Motor neuron (in vitro differentiated cells): ENCODE measurements around the gene HS1BP3. TPM values are rescaled to one million over a fixed set of nuclear protein-coding genes. Genes with fewer than 3 reads are reported as not detected.

Source experiments
- ATAC-seq, 8 experiments: fragments of 200-7000 bp; cut with Tn5 transposase; replicated peaks in 6 of 8; 2 replicates each; pipeline ENCODE4 v1.8.0; 2021; ENCODE audit warnings: mild to moderate bottlenecking in 8 of 8, moderate library complexity in 8 of 8
- H3K27ac ChIP-seq, 2 donors: fragments of 250-450 bp; sonication (Bioruptor Pico); 2 replicates each; pipeline ENCODE4 v1.9.0; 2021; ENCODE audit warnings: antibody characterized with exemption in 2 of 2, mild to moderate bottlenecking in 2 of 2, moderate library complexity in 1 of 2
- H3K4me1 ChIP-seq, 2 donors: fragments of 250-450 bp; sonication (Bioruptor Pico); replicated peaks in 1 of 2; 2 replicates each; pipeline ENCODE4 v1.6.1; 2021; ENCODE audit warnings: antibody characterized with exemption in 2 of 2, mild to moderate bottlenecking in 2 of 2, moderate library complexity in 1 of 2
- H3K4me3 ChIP-seq, 5 donors: fragments of 250-450 bp; sonication (Bioruptor Pico); 2 replicates each; pipeline ENCODE4 v1.9.0; 2021; ENCODE audit warnings: antibody characterized with exemption in 5 of 5, mild to moderate bottlenecking in 5 of 5, moderate library complexity in 4 of 5
- whole genome bisulfite sequencing, 10 experiments: fragments of 450-650 bp; shearing (Covaris generic); methylation state at CpG; one replicate each; pipeline ENCODE4 v1.0.0; 2022; 5-methylcytosine and 5-hydroxymethylcytosine counted together
- in situ Hi-C, 9 experiments: fragments of 400-800 bp; cut with MboI; loops; one replicate each; pipeline ENCODE4 v1.15.0; 2021; ENCODE audit warnings: low sequenced_read_pairs in 9 of 9, low pct_unique_long_range_greater_than_20kb in 2 of 9; ENCODE audit not compliant: unreplicated experiment in 9 of 9
- total RNA-seq, 8 experiments: library from RNA; unstranded; fragments of 300-600 nt; gene quantifications; 2 replicates each; pipeline versions ENCODE4 v1.2.3 to v1.2.4, GENCODE V29; 2022

The HS1BP3 gene
- total RNA-seq, 8 experiments from 2014 or later, result 6.8 to 29.2 (median 11.2) TPM

- ATAC-seq, result no peak
- WGBS, 10 experiments, result 4 to 100% (median 86%) methylated on average over 1 to 6 of the region's 13 CpGs; no CpG with 5 or more reads in 3 of the 10 experiments
- H3K27ac ChIP-seq, result no peak overlapping the region
- no peak overlapping the region for H3K4me3 ChIP-seq
- in situ Hi-C loops, result loop anchor here in 8 of 9 experiments (10.0 to 25.0 kb wide), 5 partner anchors 182 to 525 kb away; partner anchors contain the start of gene RHOB (in 7 of the 8)
- peaks cover 22 to 25% of the 10 kb centered on the region in 2 donors for H3K4me1 ChIP-seq
These were observed 13.8 kb downstream of the HS1BP3 start for GRCh38 chr2:20637147-20637546.

GRCh38 chr2:20635675-20636584 is 15.0 kb downstream of the HS1BP3 start:
- Histone ChIP-seq H3K4me3 (peak overlapping the region in 1 of 5 donors; percentile 8), H3K27ac (peak overlapping the region in 1 of 2 donors; percentile 37), H3K4me1 (peaks cover 13% of the 10 kb centered on the region in 2 donors)
- WGBS, 10 experiments, result 10 to 54% (median 39%) methylated on average over 1 to 9 of the region's 32 CpGs; no CpG with 5 or more reads in 1 of the 10 experiments
- ATAC-seq, result peak; percentile 97 to 99 (median 98)
- in situ Hi-C loops, result loop anchor here in 8 of 9 experiments (10.0 to 25.0 kb wide), 5 partner anchors 181 to 524 kb away; partner anchors contain the start of gene RHOB (in 7 of the 8)

DNA sequence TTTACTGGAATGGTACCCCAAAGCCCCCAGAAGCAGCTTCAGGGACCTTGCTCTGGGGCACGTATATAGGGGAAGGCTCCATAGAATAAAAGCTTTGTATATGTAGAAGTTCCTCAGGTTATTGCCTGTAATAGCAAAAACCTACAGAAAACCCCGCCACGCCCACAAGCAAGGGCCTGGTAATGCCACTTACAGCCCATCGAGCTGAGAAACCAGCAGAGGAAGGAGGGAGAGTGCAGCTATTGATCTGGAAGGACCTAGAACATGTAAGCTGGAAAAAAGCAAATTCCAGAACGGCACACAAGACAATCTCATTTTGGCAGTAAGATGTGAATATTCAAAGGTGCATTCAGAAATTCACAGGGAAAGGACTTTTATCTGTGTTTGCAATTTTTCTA is 15.8 kb downstream of the HS1BP3 start:
- 33 to 85% (median 56%) methylated on average over 1 to 4 of the region's 5 CpGs; no CpG with 5 or more reads in 2 of the 10 experiments for WGBS, 10 experiments
- in situ Hi-C loops, result loop anchor here in 8 of 9 experiments (10.0 to 25.0 kb wide), 5 partner anchors 180 to 523 kb away; partner anchors contain the start of gene RHOB (in 7 of the 8)
- no peak for ATAC-seq
- no peak overlapping the region for H3K4me3 ChIP-seq
- H3K4me1 ChIP-seq, result peaks cover 11% of the 10 kb centered on the region in 2 donors
- H3K27ac ChIP-seq, result no peak overlapping the region

- Histone ChIP-seq H3K4me1 (peaks cover 11% of the 10 kb centered on the region in 2 donors), H3K27ac (no peak overlapping the region), H3K4me3 (no peak overlapping the region)
- ATAC-seq, result no peak
- 55 to 77% (median 75%) methylated on average over 2 to 4 of the region's 9 CpGs; no CpG with 5 or more reads in 6 of the 10 experiments for WGBS, 10 experiments
- in situ Hi-C loops, result loop anchor here in 8 of 9 experiments (10.0 to 25.0 kb wide), 5 partner anchors 180 to 522 kb away; partner anchors contain the start of gene RHOB (in 7 of the 8)
These were observed 16.3 kb downstream of the HS1BP3 start for GRCh38 chr2:20634507-20635112.

- WGBS, 10 experiments, result 72 to 100% (median 90%) methylated on average over 1 to 6 of the region's 18 CpGs; no CpG with 5 or more reads in 4 of the 10 experiments
- Histone ChIP-seq H3K4me1 (peaks cover 11% of the 10 kb centered on the region in 2 donors), H3K27ac (no peak overlapping the region), H3K4me3 (no peak overlapping the region)
- in situ Hi-C loops, result loop anchor here in 8 of 9 experiments (10.0 to 25.0 kb wide), 5 partner anchors 179 to 522 kb away; partner anchors contain the start of gene RHOB (in 7 of the 8)
- ATAC-seq, result no peak
These were observed 16.9 kb downstream of the HS1BP3 start for GRCh38 chr2:20633794-20634506.

DNA sequence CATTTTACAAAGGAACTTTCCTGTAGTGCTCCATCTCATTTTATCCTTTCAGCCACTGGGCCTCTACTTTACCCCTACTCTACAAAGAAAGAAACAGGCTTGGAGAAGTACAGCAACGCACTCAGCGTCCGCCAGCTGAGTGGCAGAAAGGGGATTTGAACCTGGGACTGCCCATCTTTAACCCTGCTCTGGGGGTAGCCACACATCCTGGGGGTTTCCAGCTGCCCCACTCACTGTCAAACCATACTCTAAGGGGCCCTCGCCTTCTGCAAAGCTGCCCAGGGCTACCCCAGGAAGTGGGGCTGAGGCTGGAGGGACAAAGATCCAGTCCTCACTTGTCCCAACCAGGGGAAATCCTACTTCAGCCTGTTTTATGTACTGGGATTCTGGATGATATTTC is 17.9 kb downstream of the HS1BP3 start:
- no peak overlapping the region for H3K27ac ChIP-seq
- in situ Hi-C loops, result loop anchor here in 8 of 9 experiments (10.0 to 25.0 kb wide), 5 partner anchors 178 to 521 kb away; partner anchors contain the start of gene RHOB (in 7 of the 8)
- 73 to 83% (median 80%) methylated on average over 3 to 4 of the region's 4 CpGs; no CpG with 5 or more reads in 7 of the 10 experiments for WGBS, 10 experiments

DNA sequence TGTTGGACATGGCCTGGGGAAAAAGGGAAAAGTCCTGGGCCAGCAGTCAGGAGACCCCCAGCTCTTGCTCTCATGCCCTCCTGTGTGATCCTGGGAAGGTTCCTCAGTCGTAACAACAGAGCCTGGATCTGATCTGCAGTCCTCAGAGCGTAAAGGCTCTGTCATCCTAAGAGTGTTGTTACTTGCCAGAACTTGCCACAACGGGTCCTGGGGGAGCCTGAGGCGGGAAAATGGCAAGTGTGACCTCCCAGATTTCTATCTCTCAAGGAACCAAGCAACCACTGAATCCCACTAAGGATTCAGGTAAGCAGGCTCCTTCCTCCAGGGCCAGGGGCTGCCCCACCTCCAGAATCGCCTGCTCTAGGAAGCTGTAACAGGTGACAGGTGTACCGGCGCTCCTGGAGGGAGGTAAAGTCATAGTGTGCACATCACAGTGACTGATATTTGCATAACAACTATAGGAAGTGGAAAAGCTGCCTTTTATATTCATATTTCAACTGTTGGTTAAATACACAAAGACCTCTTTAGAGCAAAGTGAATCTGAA is 18.4 kb downstream of the HS1BP3 start:
- Histone ChIP-seq H3K4me3 (no peak overlapping the region), H3K4me1 (peaks cover 11 to 14% of the 10 kb centered on the region in 2 donors), H3K27ac (no peak overlapping the region)
- ATAC-seq, result no peak
- in situ Hi-C loops, result loop anchor here in 8 of 9 experiments (10.0 to 25.0 kb wide), 5 partner anchors 178 to 520 kb away; partner anchors contain the start of gene RHOB (in 7 of the 8)
- WGBS, 10 experiments, result 79 to 100% (median 90%) methylated on average over 2 to 5 of the region's 7 CpGs; no CpG with 5 or more reads in 3 of the 10 experiments

More for the DNA sequence above, 17.9 kb downstream of the HS1BP3 start:
- ATAC-seq, result no peak
- H3K4me1 ChIP-seq, result peaks cover 11% of the 10 kb centered on the region in 2 donors
- no peak overlapping the region for H3K4me3 ChIP-seq

- Histone ChIP-seq H3K4me3 (no peak overlapping the region), H3K27ac (no peak overlapping the region), H3K4me1 (peaks cover 11 to 20% of the 10 kb centered on the region in 2 donors)
- 69 to 100% (median 100%) methylated on average over 1 to 3 of the region's 6 CpGs; no CpG with 5 or more reads in 4 of the 10 experiments for WGBS, 10 experiments
- no peak for ATAC-seq
- in situ Hi-C loops, result loop anchor here in 8 of 9 experiments (10.0 to 25.0 kb wide), 5 partner anchors 177 to 519 kb away; partner anchors contain the start of gene RHOB (in 7 of the 8)
These were observed 19.1 kb downstream of the HS1BP3 start for GRCh38 chr2:20631617-20632307.

DNA sequence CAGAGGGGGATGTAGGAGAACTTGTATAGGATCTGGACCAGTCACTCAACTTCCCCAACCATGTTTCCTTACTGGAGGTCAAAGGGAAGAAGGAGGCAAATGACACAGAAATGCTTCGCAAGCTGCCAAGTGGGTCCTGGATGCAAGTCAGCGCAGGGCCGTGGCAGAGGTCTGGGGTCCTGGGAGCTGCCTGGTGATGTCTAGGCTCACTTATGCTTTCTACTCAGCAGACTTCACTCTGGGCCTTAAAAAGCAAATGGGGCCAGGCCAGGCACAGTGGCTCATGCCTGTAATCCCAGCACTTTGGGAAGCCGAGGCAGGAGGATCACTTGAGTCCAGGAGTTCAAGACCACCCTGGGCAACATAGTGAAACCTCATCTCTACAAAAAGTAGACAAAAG is 19.9 kb downstream of the HS1BP3 start:
- WGBS, 10 experiments, result 92 to 100% (median 100%) methylated on average over 1 to 2 of the region's 4 CpGs; no CpG with 5 or more reads in 6 of the 10 experiments

DNA sequence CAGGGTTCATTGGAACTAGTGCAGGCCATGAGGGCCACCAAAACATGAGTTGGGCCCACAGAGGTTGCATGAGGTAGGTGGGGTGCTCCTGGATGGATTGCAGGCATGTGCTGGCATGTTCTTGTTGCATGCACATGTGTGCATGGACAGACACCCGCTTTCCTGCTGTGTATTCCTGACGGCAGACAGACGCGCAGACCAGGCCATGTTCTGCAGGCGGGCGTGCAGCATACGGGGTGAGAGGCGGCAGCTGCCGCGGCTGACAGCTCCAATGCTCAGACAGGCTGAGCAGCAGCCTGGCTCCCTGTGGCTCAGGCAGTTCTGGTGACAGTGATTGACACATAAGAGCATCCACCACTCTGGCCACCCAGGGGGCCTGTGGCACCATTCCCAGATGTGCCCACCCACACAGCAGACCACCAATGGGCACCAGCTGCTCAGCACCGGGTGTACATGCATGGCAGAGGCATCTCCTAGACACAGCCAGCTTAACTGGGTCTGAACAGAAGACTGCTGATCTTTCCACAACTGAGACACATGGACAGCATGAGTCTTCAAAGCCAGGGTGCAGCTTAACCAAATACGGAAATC is 21.2 kb downstream of the HS1BP3 start:
- Histone ChIP-seq H3K27ac (no peak overlapping the region), H3K4me3 (no peak overlapping the region), H3K4me1 (peaks cover under 1 to 10% of the 10 kb centered on the region in 2 donors)
- in situ Hi-C loops, result loop anchor here in 8 of 9 experiments (10.0 to 25.0 kb wide), 5 partner anchors 175 to 517 kb away; partner anchors contain the start of gene RHOB (in 7 of the 8)
- WGBS, 10 experiments, result 40 to 100% (median 85%) methylated on average over 1 to 12 of the region's 12 CpGs; no CpG with 5 or more reads in 2 of the 10 experiments
- no peak for ATAC-seq

More for the DNA sequence above, 19.9 kb downstream of the HS1BP3 start:
- peaks cover 11 to 20% of the 10 kb centered on the region in 2 donors for H3K4me1 ChIP-seq
- in situ Hi-C loops, result loop anchor here in 8 of 9 experiments (10.0 to 25.0 kb wide), 5 partner anchors 176 to 519 kb away; partner anchors contain the start of gene RHOB (in 7 of the 8)
- no peak for ATAC-seq
- H3K27ac ChIP-seq, result no peak overlapping the region
- H3K4me3 ChIP-seq, result no peak overlapping the region
